B cell (primary cell): ENCODE data around the gene IFNLR1. TPM values are rescaled to one million over a fixed set of nuclear protein-coding genes. Genes with fewer than 3 reads are reported as not detected.

ENCODE experiments used
- ATAC-seq: fragments of 200-7000 bp; cut with Tn5 transposase; one replicate; pipeline ENCODE4 v1.10.0; 2021; ENCODE audit warnings: low read depth, mild to moderate bottlenecking, moderate number of reproducible peaks, moderate library complexity
- CTCF ChIA-PET: fragments of 350-600 bp; sonication (Branson Sonifier 250); formaldehyde crosslinking; loops from one replicate; lab custom pipeline; 2021; ENCODE audit warnings: antibody characterized with exemption, inconsistent platforms; lab: Charles Lee
- POLR2A ChIA-PET: fragments of 350-600 bp; sonication (Branson Sonifier 250); formaldehyde crosslinking; loops from one replicate; lab custom pipeline; 2021; ENCODE audit warnings: antibody characterized with exemption; lab: Charles Lee
- DNase-seq: peaks from one replicate; pipeline ENCODE4 v3.0.0; 2013
- H2AFZ ChIP-seq: 2 replicates; pipeline ENCODE4 v1.6.1; 2012; ENCODE audit warnings: mild to moderate bottlenecking, low read depth, low read length; ENCODE audit not compliant: insufficient read depth, poor library complexity, severe bottlenecking
- H3K27ac ChIP-seq, 2 donors: 1 replicate in 1 of 2; 2 replicates in 1 of 2; pipeline ENCODE4 v1.5.1; 2012 to 2013; ENCODE audit warnings: low read length in 2 of 2, mild to moderate bottlenecking in 2 of 2, moderate library complexity in 1 of 2
- H3K27me3 ChIP-seq, 4 experiments: fragments of 200-600 bp in 1 of 4; sonication (generic) in 1 of 4; replicated peaks in 1 of 4; 1 replicate in 2 of 4; 2 replicates in 2 of 4; pipeline versions ENCODE4 v1.6.1 to v1.7.0; 2013 to 2016; ENCODE audit warnings: low read length in 3 of 4, mild to moderate bottlenecking in 2 of 4, mixed read lengths in 1 of 4, moderate library complexity in 1 of 4; ENCODE audit not compliant: insufficient read depth in 4 of 4, control insufficient read depth in 3 of 4; ENCODE audit errors: control extremely low read depth in 1 of 4
- H3K36me3 ChIP-seq, 2 experiments: replicated peaks in 1 of 2; 1 replicate in 1 of 2; 2 replicates in 1 of 2; pipeline versions ENCODE4 v1.6.1 to v1.7.1; 2013; ENCODE audit warnings: low read length in 1 of 2; ENCODE audit not compliant: insufficient read depth in 2 of 2, control insufficient read depth in 1 of 2; ENCODE audit errors: control extremely low read depth in 1 of 2, extremely low read depth in 1 of 2
- H3K4me1 ChIP-seq, 2 donors: fragments of 200-600 bp in 1 of 2; sonication (generic) in 1 of 2; 1 replicate in 1 of 2; 2 replicates in 1 of 2; pipeline versions ENCODE4 v1.5.1 to v1.6.1; 2013 to 2017; ENCODE audit warnings: low read length in 2 of 2; ENCODE audit not compliant: control insufficient read depth in 2 of 2, insufficient read depth in 2 of 2
- H3K4me2 ChIP-seq: replicated peaks from 2 replicates; pipeline ENCODE3; 2012; ENCODE audit warnings: mild to moderate bottlenecking, low read depth, low read length; ENCODE audit not compliant: poor library complexity, severe bottlenecking
- H3K4me3 ChIP-seq, 5 experiments: fragments of 200-600 bp in 1 of 5; sonication (generic) in 1 of 5; 1 replicate in 3 of 5; 2 replicates in 2 of 5; pipeline versions ENCODE4 v1.5.1 to v1.7.0; 2011 to 2016; ENCODE audit warnings: low read length in 4 of 5, mild to moderate bottlenecking in 4 of 5, low read depth in 2 of 5, control low read depth in 1 of 5, moderate library complexity in 1 of 5; ENCODE audit not compliant: insufficient read depth in 1 of 5; ENCODE audit errors: control extremely low read depth in 1 of 5, extremely low read depth in 1 of 5
- H3K79me2 ChIP-seq: fragments of 200-600 bp; sonication (generic); one replicate; pipeline ENCODE4 v1.6.0; 2016; ENCODE audit warnings: low read length; ENCODE audit not compliant: control insufficient read depth, insufficient read depth
- H3K9ac ChIP-seq: fragments of 200-600 bp; sonication (generic); 2 replicates; pipeline ENCODE4 v1.6.1; 2017; ENCODE audit warnings: mild to moderate bottlenecking, low read length, moderate library complexity
- H3K9me3 ChIP-seq, 3 donors: one replicate each; pipeline versions ENCODE4 v1.6.1 to v1.7.1; 2013; ENCODE audit warnings: low read length in 2 of 3; ENCODE audit not compliant: control insufficient read depth in 2 of 3, insufficient read depth in 1 of 3; ENCODE audit errors: control extremely low read depth in 1 of 3
- H4K20me1 ChIP-seq: 2 replicates; pipeline ENCODE4 v1.6.0; 2012; ENCODE audit warnings: mild to moderate bottlenecking, low read length; ENCODE audit not compliant: insufficient read depth, control insufficient read depth, poor library complexity, severe bottlenecking
- H3K27ac Mint-ChIP-seq: one replicate; pipeline ENCODE4 v1.8.0; 2021; ENCODE audit warnings: mixed read lengths
- H3K27me3 Mint-ChIP-seq: one replicate; pipeline ENCODE4 v1.8.0; 2021; ENCODE audit warnings: mixed read lengths
- H3K4me1 Mint-ChIP-seq: one replicate; pipeline ENCODE4 v1.8.0; 2021; ENCODE audit warnings: mixed read lengths
- H3K4me3 Mint-ChIP-seq: one replicate; pipeline ENCODE4 v1.8.0; 2021; ENCODE audit warnings: mixed read lengths
- H3K9me3 Mint-ChIP-seq: one replicate; pipeline ENCODE4 v1.8.0; 2022; ENCODE audit warnings: mixed read lengths; ENCODE audit not compliant: insufficient read depth
- EZH2 ChIP-seq: IDR thresholded peaks from 2 replicates; pipeline ENCODE4 v1.6.1; 2012; ENCODE audit warnings: borderline replicate concordance, low read depth, mild to moderate bottlenecking, moderate library complexity, low read length; ENCODE audit not compliant: insufficient read depth, poor library complexity, severe bottlenecking
- WGBS: methylation state at CpG from one replicate; pipeline ENCODE4 v1.1.5; 2013; ENCODE audit warnings: missing lambda C conversion rate; ENCODE audit not compliant: insufficient coverage; 5-methylcytosine and 5-hydroxymethylcytosine counted together
- intact Hi-C: fragments of 100-400 bp; cut with micrococcal nuclease; formaldehyde crosslinking; loops from one replicate; pipeline ENCODE4 v1.10.0; 2022
- polyA plus RNA-seq: library from polyadenylated mRNA; depleted of rRNA; stranded (reverse); fragments of >200 nt; gene quantifications from 2 replicates; pipeline ENCODE4 v1.2.3, GENCODE V29; 2012
- total RNA-seq, 2 donors: library from RNA; stranded (reverse); fragments of 120-200 nt in 1 of 2; gene quantifications; 1 replicate in 1 of 2; 2 replicates in 1 of 2; pipeline versions ENCODE4 v1.2.3 to v1.2.4, GENCODE V29; 2013 to 2022
- TF ChIP-seq, protein P1 (sequence below): fragments of 200-600 bp; IDR thresholded peaks from one replicate; pipeline ENCODE4 v1.8.0; 2022; ENCODE audit warnings: antibody characterized with exemption, mild to moderate bottlenecking

IFNLR1 gene
- total and polyA plus RNA-seq, 2 donors (not counting 1 experiment from before 2014, with no cell fraction given) = 14.7 to 39.7 TPM

DNA sequence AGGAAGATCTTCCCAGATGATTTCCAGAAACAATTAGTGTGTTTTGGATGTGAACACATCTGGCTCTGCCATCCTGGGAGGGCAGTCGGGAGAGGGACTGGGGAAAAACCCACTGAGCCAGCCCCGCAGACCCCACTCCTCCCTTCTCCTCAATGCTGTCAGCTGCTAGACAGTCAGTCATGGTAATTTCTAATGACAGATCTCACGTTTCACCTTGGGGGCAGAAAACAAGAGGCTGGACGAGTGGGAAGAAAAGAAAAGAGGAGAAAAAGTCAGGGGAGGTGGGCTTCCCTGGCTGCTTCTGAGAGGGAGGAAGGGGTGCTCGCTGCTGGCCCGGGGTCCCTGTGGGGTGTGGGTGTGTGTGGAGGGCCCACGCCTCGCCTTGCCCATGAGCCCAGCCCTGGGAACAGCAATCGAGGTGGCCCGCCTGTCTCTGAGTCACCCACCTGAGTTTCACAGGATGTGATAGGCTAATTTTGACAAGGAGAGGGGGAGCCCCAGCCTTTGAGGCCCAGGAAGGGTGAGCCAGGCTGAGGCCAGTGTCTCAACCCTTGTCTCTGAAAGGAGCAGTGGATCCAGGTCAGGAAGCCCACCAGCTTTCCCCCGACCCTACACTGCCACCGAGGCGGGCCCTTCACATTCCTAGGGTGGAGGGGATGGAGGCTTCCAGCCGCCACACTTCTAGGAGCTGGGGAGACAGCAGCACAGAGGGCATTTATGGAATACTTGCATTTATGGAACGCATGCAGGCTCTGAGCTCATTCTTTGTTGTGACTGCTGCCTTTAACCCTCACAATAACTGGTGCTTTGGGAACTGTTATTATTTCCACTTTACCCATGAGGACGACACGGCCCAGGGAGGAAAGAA is 49.1 kb upstream of the IFNLR1 start:
- ChIA-PET POLR2A (no interaction called here), CTCF (interaction anchor here (0.6 kb wide), 1 partner anchor 1221 kb away, joined by 4 read pairs; the partner anchor contains the start of gene TEX46)
- H3K4me3 Mint-ChIP-seq = no peak overlapping the region
- Histone ChIP-seq H3K27ac (no peak overlapping the region), H3K4me1 (peaks cover 0 to 4% of the 10 kb centered on the region in 2 donors), H3K9me3 (no peaks in the 10 kb centered on the region), H3K9ac (no peak overlapping the region), H4K20me1 (no peaks in the 10 kb centered on the region), H3K36me3 (no peaks in the 10 kb centered on the region), H2AFZ (no peak overlapping the region), H3K27me3 (peaks cover 0 to 3% (median 0%) of the 10 kb centered on the region in 4 experiments), H3K4me2 (no peak overlapping the region), H3K4me3 (no peak overlapping the region), H3K79me2 (no peaks in the 10 kb centered on the region)
- TF ChIP-seq, protein P1, sequence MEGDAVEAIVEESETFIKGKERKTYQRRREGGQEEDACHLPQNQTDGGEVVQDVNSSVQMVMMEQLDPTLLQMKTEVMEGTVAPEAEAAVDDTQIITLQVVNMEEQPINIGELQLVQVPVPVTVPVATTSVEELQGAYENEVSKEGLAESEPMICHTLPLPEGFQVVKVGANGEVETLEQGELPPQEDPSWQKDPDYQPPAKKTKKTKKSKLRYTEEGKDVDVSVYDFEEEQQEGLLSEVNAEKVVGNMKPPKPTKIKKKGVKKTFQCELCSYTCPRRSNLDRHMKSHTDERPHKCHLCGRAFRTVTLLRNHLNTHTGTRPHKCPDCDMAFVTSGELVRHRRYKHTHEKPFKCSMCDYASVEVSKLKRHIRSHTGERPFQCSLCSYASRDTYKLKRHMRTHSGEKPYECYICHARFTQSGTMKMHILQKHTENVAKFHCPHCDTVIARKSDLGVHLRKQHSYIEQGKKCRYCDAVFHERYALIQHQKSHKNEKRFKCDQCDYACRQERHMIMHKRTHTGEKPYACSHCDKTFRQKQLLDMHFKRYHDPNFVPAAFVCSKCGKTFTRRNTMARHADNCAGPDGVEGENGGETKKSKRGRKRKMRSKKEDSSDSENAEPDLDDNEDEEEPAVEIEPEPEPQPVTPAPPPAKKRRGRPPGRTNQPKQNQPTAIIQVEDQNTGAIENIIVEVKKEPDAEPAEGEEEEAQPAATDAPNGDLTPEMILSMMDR = no peak
- TF ChIP-seq EZH2 = no peak
- H3K4me1 Mint-ChIP-seq = peaks cover 8% of the 10 kb centered on the region
- DNase-seq (no peak), ATAC-seq (no peak)
- no peak overlapping the region for H3K27ac Mint-ChIP-seq
- no peaks in the 10 kb centered on the region for H3K27me3 Mint-ChIP-seq
- intact Hi-C loops = no loop called here
- 73% methylated on average over 12 of the region's 17 CpGs for WGBS
- no peaks in the 10 kb centered on the region for H3K9me3 Mint-ChIP-seq
